HG03103 (cell line): Measurements from ENCODE around the gene GOLGA8B.
"Not testable (repeated sequence)": the region's sequence is repeated elsewhere in the genome, so short reads cannot be mapped to it uniquely, and the experiment has no call there.

Experiments
- ATAC-seq: cut with Tn5 transposase; IDR thresholded peaks from one replicate; pipeline ENCODE4 v1.9.1; 2021; ENCODE audit warnings: low read depth; ENCODE audit not compliant: unreplicated experiment

GOLGA8B gene

DNA sequence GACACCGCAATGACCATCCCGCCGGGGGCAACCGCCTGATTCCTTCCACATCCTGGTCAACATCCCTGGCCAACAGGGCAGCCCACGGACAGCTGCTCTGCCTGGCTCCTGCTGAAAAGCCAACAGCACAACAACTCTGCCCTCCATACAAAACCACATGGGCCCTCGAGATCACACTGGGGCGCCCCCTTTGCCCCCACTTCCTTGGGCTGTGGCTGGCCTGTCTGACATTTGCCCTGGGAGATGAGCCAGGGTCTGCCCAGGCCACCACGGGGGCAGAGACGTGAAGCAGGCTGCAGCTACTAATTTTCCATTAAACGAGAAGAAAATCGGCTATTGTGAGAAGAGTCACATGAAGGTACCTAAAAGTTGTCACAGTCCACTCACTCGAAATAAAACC, 16.3 kb downstream of the GOLGA8B start:
- not testable (repeated sequence) for ATAC-seq

DNA sequence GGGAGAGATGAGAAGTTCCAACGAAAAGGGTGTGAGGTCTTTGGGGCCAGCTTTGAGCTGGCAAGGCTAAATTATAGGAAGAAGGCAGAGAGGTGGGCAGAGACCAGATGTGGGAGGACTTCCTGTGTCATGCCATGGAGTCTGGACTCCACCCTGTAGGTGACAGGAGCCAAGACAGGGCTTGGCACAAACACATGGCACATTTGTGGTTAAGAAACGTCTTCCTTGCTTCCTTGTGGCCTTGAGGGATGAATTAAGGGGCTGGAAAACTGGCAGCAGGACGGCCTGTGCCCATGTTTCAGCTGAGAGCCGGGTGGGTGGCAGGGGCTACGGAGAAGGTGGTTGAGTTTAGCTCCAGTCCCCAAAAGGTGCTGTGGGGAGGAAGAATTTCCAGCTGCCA, 18.7 kb downstream of the GOLGA8B start:
- ATAC-seq = not testable (repeated sequence)

DNA sequence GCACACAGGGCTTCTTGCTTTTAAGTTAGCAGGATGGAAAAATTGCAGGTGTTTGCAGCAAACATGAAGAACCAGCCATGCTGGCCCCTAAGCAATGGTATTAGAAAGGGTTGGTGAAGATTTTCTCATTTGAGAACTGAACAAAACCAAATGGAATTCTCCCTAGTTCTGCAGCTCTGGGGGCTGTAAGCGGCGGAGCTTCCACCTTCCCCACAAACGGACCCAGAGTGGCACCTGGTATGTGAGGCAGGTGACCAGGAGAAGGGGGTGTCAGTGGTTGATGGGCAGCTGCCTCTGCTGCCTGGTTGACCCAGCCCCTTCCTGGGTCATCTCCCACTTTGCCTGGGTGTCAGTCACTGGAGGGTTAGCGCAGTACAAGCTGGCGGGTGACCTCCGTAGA, 22.6 kb downstream of the GOLGA8B start:
- not testable (repeated sequence) for ATAC-seq

DNA sequence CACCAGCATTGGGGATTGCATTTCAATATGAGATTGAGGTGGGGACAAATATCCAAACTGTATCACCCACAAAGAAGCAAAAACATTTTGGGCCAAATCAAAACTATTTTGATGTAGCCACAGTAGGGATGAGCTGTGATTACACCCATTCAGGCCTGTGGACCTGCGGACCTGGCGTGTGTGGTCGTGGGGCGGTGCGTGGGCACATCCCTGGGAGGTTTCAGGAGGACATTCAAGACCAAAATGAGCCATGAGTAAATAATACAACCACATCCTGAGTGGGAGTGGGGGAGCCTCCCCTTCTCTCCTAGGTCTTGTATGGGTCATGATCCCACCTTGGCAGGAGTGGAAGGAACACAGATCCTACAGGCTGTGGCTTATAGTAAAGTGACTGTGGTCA, 23.7 kb downstream of the GOLGA8B start:
- ATAC-seq = not testable (repeated sequence)

DNA sequence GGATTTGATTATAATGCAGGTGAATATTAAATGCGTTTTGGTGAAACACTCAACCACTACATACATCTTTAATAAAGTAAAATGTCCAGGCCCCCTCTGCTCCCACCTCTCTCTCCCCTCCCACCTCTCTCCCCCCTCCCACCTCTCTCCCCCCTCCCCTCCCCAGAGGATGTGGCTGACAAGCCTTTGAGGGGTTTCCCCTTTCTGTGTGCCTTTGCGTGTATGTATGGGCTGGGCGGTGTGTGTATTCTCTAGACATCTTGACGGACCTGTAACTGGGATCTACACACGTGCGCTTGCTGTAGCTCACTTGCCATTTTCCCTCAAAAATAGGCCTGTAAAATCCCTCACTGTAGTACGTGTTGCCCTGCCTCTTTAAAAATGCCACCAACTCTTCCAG, 28.3 kb downstream of the GOLGA8B start:
- ATAC-seq = not testable (repeated sequence)

DNA sequence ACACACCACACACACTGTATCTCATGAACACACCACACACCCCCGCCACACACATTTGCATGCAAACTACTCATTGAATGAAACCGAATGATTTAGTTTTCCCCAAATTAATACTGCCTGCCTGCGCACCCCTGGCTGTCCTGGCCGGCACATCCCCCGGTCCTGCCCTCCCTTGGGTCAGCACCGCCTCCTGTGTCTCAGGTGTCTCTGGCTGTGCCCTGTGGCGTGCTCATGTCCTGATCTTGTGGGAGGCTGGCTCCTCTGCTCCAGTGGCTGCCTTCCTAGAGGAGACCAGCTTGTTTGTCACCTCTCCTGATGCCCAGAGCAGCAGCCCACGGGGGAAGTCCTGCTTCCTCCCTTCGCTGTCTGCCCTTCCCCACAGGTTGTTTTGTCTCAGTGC, 28.7 kb downstream of the GOLGA8B start:
- ATAC-seq = not testable (repeated sequence)

DNA sequence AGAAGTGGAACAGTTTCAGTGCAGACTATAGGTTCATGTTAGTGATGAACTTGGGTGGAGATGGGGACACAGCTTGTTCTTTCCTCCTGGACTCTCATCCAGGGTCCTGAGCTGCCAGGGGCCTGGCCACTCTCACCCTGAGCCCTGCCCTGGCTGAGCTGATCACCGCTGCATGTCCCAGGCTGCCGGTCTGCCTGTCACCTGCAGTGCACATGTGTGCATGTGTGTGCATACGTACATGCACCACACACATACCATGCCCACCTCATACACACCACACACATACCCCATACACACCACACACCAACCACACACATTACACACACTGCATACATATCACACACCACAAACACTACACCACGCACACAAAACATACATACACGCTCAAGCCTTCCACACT, 29.3 kb downstream of the GOLGA8B start:
- not testable (repeated sequence) for ATAC-seq

DNA sequence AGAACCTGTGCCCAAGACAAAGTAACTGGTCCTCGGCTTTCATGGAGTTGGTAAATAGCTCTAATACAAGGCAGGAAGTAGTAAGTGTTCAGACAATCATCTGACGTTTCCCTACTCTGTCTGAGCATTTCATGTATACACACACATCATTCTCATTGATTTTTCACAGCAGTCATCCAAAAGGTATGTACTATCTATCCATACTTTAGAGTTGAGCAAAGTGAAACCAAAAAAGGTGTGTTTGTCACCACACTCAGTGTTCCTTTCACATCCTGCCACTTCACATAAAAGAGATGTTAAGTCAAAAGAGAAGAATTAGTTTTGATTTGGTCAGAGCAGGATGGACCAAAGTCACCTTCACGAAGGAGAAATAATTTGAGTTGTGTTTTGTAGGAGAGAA, 33.3 kb downstream of the GOLGA8B start:
- ATAC-seq = not testable (repeated sequence)

DNA sequence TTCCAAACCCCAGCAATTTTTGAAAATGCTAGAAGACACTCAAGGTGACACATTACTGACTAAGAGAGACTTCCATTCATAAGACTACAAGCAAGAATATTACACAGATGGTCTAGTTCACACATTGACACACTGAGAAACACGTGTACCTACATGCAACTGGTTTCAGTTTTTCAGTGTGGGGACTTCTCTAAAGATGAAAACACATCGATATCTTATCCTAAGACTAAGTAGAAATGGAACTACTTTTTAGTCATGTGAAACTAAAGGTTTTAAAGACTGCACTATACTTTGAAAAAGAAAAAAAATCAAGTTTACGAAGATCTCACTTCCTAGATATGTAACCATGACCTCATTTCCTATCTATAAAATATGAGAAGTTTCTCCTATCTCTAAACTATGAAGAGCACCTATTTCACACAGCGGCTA, 34.1 kb downstream of the GOLGA8B start:
- not testable (repeated sequence) for ATAC-seq

DNA sequence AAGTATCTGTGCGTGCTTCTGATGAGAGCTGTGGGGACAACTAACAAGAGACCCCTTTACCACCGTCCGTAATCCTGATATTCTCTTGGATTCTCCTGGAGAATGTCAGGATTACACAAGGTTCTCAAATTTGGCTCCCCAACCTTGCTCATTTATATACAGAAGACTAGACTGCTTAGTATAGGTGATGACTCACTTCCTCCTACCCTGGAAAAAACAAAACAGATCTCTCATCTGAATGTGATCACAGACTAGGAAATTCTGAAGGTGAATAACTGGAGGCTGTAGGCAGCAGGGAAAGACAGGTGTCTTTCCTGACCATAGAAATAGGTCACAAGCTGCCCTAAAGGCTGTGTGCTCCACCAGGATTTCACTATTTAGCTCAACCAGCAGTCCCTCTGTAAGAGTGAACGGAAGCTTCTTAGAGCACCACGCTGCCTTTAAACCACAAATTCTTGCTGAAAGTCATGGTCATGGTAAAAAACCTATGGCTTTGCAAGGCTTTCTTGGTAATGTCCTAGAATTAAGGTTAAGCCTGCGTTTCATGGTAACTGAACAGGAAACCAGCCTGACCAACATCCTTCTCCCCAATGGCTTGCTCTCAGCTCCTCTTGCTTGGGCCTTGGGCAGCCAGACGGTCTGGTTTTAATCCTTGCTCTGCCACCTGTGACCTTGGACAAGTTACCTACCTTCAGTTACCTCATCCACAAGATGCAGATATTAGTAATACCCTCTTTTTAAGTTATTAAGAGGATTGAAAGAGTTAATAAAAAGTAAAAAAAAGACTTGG, 39.4 kb downstream of the GOLGA8B start:
- not testable (repeated sequence) for ATAC-seq

DNA sequence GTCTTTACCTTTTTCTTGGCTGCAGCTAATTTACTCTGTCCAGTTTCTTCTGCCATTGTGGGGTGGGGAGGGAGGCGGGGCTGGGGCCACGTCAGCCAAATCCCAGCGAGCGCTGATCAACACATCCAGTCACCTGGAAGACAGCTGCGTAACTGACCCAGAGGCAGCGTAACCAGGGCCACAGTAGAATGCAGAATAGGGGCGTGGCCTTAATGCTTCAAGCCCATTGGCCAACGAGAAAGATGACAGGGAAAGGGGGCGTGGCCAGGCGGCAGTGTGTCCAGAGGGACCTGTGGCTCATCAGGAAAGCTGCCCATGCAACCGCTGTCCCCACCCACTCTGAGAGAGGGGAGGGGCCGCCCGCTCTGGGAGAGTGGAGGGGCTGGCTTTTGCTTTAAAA, 47.6 kb downstream of the GOLGA8B start:
- not testable (repeated sequence) for ATAC-seq
